GM12873 (cell line): ENCODE results near the gene ECSCR.

Experiments used
- TF ChIP-seq, protein P1 (sequence below): IDR thresholded peaks from 2 replicates; pipeline ENCODE4 v1.5.1; 2012; ENCODE audit warnings: low read depth, mild to moderate bottlenecking, moderate library complexity, low read length, control low read depth; ENCODE audit not compliant: insufficient read depth; ENCODE audit errors: missing control alignments

The ECSCR gene

DNA sequence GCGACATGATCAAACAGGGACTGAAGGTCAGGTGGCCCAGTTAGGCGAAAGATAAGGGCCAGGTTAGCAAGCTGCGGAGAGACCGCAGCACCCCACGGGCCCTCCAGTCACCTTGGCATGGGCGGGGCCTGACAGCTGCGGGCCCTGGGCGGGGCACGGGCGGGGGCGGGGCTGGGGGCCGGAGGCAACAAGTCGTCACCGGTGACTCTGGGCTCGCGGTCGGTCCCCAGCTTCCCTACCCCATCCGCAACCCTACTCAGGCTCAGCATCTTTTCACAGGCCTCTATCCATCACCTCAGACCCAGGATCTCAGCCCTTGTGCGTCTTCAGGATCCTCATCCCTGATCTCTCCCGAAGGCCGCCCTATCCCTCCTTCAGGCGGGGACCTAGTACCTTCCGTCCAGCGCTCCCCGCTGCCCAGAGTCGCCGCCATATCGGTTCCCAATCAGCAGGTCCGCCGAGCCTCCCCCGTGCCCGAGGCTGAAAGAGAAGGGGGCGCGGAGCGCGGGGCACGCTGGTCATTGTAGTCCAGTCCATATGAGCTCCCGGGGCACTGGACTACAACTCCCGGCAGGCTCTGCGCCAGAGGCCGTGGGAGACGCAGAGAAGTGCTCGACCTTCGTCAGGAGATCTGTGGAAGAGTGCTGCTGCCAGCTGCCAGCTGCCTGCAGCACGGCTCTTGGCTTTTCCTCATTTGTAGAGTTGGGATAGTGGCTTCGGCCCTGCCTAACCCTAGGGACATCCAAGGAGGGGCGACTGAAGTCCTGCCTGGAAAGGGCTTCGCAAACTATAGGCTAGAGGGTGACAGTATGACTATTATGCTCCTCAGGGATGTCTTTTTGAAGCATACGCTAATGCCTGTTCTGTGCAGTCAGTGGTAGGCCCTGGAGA lies 23.3 kb downstream of the ECSCR start, which contains the start of gene DNAJC18:
Gene DNAJC18 (minus strand): TSS at position 513 of the 891 bp plus-strand sequence. CDS start 80 bp downstream, at position 433.
- TF ChIP-seq, protein P1, sequence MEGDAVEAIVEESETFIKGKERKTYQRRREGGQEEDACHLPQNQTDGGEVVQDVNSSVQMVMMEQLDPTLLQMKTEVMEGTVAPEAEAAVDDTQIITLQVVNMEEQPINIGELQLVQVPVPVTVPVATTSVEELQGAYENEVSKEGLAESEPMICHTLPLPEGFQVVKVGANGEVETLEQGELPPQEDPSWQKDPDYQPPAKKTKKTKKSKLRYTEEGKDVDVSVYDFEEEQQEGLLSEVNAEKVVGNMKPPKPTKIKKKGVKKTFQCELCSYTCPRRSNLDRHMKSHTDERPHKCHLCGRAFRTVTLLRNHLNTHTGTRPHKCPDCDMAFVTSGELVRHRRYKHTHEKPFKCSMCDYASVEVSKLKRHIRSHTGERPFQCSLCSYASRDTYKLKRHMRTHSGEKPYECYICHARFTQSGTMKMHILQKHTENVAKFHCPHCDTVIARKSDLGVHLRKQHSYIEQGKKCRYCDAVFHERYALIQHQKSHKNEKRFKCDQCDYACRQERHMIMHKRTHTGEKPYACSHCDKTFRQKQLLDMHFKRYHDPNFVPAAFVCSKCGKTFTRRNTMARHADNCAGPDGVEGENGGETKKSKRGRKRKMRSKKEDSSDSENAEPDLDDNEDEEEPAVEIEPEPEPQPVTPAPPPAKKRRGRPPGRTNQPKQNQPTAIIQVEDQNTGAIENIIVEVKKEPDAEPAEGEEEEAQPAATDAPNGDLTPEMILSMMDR: no peak

DNA sequence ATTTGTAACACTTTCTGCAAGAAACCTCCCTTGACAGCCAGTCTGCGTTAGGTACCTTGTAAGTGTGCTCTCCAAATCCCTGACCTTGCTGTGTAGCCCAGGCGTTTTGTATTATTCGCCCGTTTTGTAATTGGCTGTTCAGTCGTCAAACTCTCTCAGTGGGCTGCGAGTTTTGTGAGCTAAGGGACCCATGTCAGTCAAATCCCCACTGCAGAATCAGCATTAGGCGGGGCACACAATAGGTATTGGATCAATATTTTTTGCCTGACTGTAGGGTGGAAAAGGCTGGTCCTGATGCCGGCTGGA lies 23.9 kb downstream of the ECSCR start:
- TF ChIP-seq, protein P1: no peak

DNA sequence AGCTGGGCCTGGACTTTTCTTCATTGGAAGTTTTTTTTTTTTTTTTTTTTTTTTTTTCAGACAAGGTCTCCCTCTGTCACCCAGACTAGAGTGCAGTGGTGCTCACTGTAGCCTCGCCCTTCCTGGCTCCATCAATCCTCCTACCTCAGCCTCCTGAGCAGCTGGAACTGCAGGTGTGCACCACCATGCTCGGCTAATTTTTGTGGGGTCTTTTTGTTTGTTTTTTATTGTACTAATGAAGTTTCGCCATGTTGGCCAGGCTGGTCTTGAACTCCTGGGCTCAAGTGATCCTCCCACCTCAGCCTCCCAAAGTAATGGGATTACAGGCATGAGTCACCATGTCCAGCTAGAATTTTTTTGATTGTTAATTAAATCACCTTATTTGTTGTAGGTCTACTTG lies 26.9 kb downstream of the ECSCR start:
- TF ChIP-seq, protein P1: no peak

DNA sequence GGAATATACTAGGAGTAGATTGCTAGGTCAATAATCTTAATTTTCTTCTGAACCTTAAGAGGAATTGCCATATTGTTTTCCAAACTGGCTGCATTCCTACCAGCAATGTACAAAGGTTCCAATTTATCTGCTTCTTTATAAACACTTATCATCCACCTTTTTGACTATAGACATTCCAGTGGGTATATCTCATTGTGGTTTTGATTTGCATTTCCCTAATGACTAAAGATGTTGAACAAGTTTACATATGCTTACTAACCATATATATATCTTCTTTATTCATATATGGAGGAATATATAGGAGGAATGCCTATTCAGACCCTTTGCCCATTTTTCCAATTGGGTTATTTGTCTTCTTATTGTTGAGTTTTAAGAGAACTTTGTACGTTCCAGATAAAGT lies 30.8 kb downstream of the ECSCR start:
- TF ChIP-seq, protein P1: no peak

DNA sequence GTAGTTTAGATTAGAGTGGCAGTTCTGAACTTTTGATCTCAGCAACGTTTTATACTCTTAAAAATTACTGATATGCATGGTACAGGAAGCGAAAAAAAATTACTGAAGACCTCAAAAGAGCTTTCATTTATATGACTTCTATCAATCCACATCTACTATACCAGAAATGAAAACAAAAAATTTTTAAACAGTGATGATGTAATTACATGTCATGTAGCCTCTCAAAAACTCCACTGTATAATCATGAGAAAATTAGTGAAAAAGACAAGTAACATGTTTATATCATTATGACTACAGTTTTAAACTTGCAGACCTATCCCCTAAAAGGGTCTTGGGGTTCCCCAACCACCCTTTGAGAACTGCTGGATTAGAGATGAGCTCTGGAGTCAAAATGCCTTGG lies 32.5 kb downstream of the ECSCR start:
- TF ChIP-seq, protein P1: no peak

DNA sequence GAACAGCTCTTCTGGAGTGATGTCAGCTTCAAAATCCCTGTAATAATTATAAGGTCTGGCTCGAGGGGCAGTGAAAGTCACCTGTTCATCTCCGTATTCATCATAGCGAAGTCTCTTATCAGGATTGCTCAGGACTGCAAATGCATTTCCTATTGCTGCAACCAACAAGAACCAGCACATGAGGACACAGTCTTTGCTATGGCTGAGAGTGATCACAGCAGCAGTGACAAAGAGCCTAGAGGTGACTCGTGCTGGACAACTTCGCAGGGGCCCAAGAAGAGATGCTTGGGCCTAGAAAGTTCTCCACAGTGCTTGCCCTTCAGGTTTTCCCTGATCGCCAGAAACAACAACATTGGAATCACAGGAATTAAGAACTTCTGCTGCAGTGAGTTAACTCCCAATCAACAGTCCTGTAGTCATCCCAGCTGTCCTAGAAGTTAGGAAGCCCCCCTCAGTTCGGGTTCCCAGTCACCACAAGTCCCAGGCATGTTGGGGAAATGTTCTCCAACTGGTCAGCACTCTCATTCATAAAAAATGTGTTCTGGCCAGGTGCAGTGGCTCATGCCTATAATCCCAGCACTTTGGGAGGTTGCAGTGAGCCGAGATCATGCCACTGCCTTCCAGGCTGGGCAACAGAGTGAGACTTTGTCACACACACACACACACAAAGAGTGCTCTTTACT lies 36.2 kb downstream of the ECSCR start:
- TF ChIP-seq, protein P1: no peak

DNA sequence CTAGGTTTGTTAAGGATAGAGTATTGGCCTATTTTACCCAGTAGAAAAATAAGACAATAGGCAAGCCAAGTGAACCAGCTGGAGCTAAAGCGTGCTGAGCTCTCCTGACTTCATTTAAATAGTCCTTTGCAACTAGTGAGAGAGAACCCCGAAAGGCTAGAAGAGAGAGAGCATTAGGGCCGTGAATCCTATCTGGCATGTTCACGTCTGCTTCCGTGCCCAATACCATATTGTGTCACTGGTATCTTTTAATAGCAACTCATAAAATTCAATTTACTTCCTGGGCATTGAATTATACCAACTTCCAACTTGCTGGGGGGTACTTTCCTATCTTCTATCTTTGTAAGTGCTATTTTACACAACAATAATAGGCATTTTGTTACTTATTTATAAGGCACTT lies 37.0 kb downstream of the ECSCR start:
- TF ChIP-seq, protein P1: no peak
